Gastroesophageal sphincter (tissue), 3 donors: ENCODE measurements around the gene LEAP2.

Experiments
- POLR2AphosphoS5 ChIP-seq: sonication (generic); formaldehyde crosslinking; IDR thresholded peaks from one replicate; pipeline ENCODE4 v1.6.1; 2017; ENCODE audit warnings: antibody characterized with exemption
- TF ChIP-seq, protein P1 (sequence below), 4 experiments: fragments of 200-600 bp in 2 of 4; fragments of 450-650 bp in 2 of 4; sonication (generic) in 1 of 4; IDR thresholded peaks; one replicate each; pipeline ENCODE4 v1.5.1; 2017 to 2019; ENCODE audit warnings: antibody characterized with exemption in 4 of 4, mild to moderate bottlenecking in 2 of 4, moderate library complexity in 2 of 4

DNA sequence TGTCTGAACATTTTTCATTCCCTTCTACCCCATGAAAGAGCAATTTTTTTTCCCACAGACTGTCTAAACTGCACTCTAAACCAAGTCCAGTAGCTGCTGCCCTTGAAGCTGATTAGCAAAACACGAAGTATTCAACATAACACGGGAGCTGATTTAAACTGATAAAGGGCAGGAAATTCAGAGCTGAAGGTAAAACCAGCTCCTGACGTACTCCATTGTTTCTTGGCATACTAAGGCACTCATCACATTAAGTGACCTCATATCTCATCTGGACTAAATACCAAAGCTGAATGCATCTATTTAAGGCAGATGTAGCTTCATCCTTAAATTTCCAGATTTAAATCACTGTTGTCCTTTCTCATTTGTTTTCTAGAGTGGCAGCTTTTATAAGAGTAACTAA, 19.2 kb upstream of the LEAP2 start:
- TF ChIP-seq, protein P1, sequence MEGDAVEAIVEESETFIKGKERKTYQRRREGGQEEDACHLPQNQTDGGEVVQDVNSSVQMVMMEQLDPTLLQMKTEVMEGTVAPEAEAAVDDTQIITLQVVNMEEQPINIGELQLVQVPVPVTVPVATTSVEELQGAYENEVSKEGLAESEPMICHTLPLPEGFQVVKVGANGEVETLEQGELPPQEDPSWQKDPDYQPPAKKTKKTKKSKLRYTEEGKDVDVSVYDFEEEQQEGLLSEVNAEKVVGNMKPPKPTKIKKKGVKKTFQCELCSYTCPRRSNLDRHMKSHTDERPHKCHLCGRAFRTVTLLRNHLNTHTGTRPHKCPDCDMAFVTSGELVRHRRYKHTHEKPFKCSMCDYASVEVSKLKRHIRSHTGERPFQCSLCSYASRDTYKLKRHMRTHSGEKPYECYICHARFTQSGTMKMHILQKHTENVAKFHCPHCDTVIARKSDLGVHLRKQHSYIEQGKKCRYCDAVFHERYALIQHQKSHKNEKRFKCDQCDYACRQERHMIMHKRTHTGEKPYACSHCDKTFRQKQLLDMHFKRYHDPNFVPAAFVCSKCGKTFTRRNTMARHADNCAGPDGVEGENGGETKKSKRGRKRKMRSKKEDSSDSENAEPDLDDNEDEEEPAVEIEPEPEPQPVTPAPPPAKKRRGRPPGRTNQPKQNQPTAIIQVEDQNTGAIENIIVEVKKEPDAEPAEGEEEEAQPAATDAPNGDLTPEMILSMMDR (IDR thresholded peaks at IDR 0.05) = no peak
- TF ChIP-seq POLR2AphosphoS5 = no peak
